Type B pancreatic cell (in vitro differentiated cells): ENCODE data around the gene MRPS5. TPM values are rescaled to one million over a fixed set of nuclear protein-coding genes. Genes with fewer than 3 reads are reported as not detected.

ENCODE experiments used
- DNase-seq: peaks from one replicate; pipeline ENCODE4 v3.0.0; 2021; ENCODE audit warnings: mixed read lengths; ENCODE audit not compliant: unreplicated experiment; ENCODE audit errors: extremely low spot score
- H3K27ac Mint-ChIP-seq: 2 replicates; pipeline ENCODE4 v1.8.0; 2021; ENCODE audit warnings: mild to moderate bottlenecking, mixed read lengths
- H3K27me3 Mint-ChIP-seq: 2 replicates; pipeline ENCODE4 v1.8.0; 2021; ENCODE audit warnings: mixed read lengths
- H3K36me3 Mint-ChIP-seq: 2 replicates; pipeline ENCODE4 v1.8.0; 2021; ENCODE audit warnings: mixed read lengths
- H3K4me1 Mint-ChIP-seq: one replicate; pipeline ENCODE4 v1.8.0; 2021; ENCODE audit warnings: mixed read lengths; ENCODE audit not compliant: unreplicated experiment
- H3K4me3 Mint-ChIP-seq: 2 replicates; pipeline ENCODE4 v1.8.0; 2021; ENCODE audit warnings: mild to moderate bottlenecking, mixed read lengths
- H3K9me3 Mint-ChIP-seq: 2 replicates; pipeline ENCODE4 v1.8.0; 2021; ENCODE audit warnings: mixed read lengths
- total RNA-seq: library from RNA; stranded (reverse); gene quantifications from 2 replicates; pipeline ENCODE4 v1.2.1, GENCODE V29; 2021; ENCODE audit warnings: low replicate concordance
- TF ChIP-seq, protein P1 (sequence below): fragments of 200-600 bp; sonication (generic); conservative IDR thresholded peaks from 2 replicates; pipeline ENCODE4 v1.5.0; 2021; ENCODE audit warnings: antibody characterized with exemption, mild to moderate bottlenecking

MRPS5 gene
- total RNA-seq, 1 donor from 2014 or later: 67.6 TPM

DNA sequence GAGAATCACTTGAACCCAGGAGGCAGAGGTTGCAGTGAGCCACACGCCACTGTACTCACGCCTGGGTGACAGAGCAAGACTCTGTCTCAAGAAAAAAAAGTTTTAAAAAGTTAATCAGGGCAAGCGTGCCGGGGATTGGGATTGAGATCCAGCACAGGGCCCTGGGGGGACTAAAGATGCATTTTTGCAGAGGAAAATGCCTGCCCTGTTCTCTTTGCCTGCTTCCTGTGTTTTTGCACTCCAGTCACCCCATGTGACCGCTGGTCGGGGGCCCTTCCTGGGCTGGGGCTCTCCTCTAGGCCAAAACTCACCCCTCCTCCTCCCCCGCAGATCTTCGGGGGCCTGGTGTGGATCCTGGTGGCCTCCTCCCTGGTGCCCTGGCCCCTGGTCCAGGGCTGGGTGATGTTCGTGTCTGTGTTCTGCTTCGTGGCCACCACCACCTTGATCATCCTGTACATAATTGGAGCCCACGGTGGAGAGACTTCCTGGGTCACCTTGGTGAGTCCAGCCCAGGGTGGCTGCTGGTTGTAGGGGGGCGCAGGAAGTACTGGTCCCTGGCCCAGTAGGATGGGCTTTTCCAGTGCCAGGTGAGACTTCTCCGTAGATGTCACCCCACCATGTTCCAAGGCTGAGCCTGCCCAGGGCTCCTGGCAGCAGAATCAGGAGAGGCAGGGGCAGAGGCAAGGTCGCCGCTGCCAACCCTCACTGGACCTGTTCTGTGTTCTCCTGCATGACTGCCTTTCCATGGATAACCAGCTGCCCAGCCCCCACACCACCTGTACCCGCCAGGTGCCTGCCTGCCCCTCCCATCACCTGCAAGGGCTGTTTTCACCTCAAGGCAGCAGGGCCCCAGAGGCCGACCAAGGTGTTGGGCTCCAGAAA, 73.7 kb downstream of the MRPS5 start:
- H3K27me3 Mint-ChIP-seq: peaks cover 11% of the 10 kb centered on the region
- H3K4me1 Mint-ChIP-seq: no peaks in the 10 kb centered on the region
- H3K36me3 Mint-ChIP-seq: no peaks in the 10 kb centered on the region
- TF ChIP-seq, protein P1, sequence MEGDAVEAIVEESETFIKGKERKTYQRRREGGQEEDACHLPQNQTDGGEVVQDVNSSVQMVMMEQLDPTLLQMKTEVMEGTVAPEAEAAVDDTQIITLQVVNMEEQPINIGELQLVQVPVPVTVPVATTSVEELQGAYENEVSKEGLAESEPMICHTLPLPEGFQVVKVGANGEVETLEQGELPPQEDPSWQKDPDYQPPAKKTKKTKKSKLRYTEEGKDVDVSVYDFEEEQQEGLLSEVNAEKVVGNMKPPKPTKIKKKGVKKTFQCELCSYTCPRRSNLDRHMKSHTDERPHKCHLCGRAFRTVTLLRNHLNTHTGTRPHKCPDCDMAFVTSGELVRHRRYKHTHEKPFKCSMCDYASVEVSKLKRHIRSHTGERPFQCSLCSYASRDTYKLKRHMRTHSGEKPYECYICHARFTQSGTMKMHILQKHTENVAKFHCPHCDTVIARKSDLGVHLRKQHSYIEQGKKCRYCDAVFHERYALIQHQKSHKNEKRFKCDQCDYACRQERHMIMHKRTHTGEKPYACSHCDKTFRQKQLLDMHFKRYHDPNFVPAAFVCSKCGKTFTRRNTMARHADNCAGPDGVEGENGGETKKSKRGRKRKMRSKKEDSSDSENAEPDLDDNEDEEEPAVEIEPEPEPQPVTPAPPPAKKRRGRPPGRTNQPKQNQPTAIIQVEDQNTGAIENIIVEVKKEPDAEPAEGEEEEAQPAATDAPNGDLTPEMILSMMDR: no peak
- no peak overlapping the region for H3K4me3 Mint-ChIP-seq
- H3K27ac Mint-ChIP-seq: no peak overlapping the region
- H3K9me3 Mint-ChIP-seq: no peaks in the 10 kb centered on the region
- no peak for DNase-seq

DNA sequence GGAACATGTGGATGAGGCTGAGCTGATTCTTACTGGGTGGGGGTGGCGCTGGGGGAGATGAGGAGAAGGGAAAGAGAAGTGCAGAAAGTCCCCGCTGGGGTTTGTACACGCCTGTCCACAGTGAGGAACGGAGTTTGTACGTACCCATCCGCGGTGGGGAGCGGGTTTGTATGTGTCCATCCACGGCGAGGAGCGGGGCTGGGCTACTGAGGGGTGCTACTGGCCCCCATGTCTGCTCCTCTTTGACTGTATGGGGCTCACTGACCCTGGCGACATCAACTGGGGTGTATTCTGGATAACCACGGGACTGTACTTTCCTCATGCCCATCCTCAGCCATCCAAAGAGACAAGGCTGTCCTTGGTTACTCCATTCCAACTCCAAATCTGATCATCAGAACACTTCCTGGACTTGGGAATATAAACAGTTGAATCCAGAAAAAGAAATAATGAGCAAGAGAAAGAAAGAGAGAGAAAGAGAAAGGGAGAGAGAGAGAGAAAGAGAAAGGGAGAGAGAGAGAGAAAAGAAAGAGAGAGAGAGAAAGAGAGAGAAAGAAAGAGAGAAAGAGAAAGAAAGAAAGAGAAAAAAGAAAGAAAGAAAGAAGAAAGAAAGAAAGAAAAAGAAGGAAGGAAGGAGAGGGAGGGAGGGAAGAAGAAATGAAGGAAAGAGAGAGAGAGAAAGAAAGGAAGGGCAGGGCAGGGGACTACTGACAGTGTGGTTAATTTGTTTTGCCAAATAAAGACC, 75.1 kb downstream of the MRPS5 start:
- no peak for DNase-seq
- Mint-ChIP-seq H3K36me3 (no peaks in the 10 kb centered on the region), H3K27me3 (peaks cover 13% of the 10 kb centered on the region), H3K27ac (no peak overlapping the region), H3K4me3 (no peak overlapping the region), H3K4me1 (peaks cover 3% of the 10 kb centered on the region), H3K9me3 (no peaks in the 10 kb centered on the region)
- TF ChIP-seq, protein P1: no peak

DNA sequence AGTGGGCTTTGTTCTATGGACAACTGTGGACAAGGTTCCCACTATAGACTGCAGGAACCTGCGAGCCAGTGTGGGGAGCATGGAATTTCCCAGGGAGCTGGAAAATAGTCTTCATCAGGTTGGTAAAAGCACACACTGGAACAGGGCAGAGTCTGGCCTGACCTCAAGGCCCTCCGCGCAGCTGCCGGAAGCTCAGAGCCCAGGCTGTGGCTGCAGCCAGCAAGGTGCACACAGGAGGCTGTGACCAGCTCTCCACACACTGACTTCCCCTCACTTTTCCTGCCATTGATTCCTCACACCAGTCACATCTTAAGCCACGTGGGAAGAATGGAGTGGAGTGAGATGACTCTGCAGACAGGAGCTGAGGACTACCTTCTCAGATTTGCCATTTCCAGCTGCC, 77.0 kb downstream of the MRPS5 start:
- Mint-ChIP-seq H3K9me3 (no peaks in the 10 kb centered on the region), H3K4me3 (no peak overlapping the region), H3K4me1 (peaks cover 3% of the 10 kb centered on the region), H3K36me3 (peaks cover 5% of the 10 kb centered on the region), H3K27me3 (peaks cover 17% of the 10 kb centered on the region), H3K27ac (no peak overlapping the region)
- no peak for DNase-seq
- TF ChIP-seq, protein P1: no peak

DNA sequence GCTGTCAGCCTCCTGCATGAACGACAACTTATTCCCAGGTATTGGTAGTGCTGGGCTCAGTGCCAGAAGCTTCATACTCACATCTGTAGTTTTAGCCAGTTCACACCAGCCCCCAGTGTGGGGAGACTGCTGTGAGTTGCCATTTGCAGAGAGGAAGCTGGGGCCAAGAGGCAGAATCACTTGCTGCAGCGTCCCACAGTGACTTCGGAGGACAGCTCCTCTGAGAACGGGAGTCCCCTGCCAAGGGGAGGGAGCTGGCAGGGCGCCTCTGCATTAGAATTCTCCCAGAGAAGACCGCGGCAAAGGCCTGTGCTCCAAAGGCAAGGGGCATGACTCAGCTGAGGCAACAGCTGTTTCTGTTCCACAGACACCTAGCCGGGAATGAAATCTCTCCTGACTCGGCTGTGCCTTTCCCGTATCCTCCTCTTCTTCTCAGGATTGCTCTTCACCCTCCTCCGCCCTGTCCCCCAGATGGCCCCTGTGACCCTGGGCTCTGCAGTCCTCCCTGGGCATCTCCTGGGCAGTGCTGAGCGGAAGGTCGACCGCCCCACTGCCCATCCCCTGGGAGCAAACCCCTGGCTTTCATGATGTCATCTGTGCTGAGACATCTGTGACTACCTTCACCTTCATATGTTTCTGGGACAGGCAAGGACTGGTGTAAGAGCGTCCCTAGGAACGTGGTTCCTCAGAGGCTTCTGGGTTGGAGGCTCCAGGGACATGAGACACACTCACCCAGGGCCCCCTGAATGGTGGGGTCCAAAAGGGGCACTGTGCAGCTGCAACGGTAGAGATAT, 78.1 kb downstream of the MRPS5 start:
- no peak for DNase-seq
- Mint-ChIP-seq H3K36me3 (peaks cover 5% of the 10 kb centered on the region), H3K27ac (no peak overlapping the region), H3K9me3 (no peaks in the 10 kb centered on the region), H3K4me1 (peaks cover 3% of the 10 kb centered on the region), H3K4me3 (no peak overlapping the region), H3K27me3 (peaks cover 17% of the 10 kb centered on the region)
- TF ChIP-seq, protein P1: no peak

DNA sequence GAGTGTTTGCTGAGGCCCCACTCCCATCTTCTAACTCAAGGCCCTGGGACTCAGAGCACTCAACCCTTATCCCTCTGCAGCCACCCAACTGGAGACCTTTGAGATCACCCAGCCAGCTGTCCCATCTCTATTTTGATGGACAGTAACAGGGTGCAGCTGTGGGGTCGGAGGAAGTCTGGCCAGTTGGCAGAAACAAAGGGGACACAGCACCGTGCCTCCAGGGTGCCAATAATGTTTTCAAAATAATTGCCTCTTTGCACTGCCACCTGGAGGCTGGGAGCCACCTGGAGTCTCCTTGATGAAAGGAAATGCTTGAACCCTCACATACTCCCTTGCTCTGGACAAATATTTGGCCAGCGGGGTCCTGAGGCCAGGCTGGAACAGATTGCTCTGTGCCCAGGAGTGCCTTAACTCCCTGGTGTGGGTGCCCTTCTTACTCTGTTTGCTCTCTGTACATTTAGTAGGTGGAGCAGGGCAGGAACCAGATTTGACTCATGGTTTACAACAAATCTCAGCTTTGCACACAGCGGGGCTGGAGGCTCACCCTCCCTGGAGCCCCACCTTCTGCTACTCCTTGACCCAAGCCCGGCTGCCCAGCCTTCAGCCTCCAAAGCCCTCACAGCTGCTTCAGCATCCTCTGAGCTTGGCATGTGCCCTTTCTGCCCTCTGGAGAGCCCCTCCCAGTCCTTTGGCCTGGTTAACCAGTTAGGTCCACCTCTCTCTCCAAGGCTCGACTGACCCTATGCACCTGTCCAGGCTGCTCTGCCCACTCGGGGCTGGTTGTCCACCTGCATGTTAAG, 78.9 kb downstream of the MRPS5 start:
- no peak overlapping the region for H3K27ac Mint-ChIP-seq
- H3K27me3 Mint-ChIP-seq: peaks cover 17% of the 10 kb centered on the region
- DNase-seq: no peak
- H3K36me3 Mint-ChIP-seq: peaks cover 5% of the 10 kb centered on the region
- H3K9me3 Mint-ChIP-seq: peaks cover 3% of the 10 kb centered on the region
- H3K4me3 Mint-ChIP-seq: no peak overlapping the region
- peaks cover 4% of the 10 kb centered on the region for H3K4me1 Mint-ChIP-seq
- TF ChIP-seq, protein P1: no peak
